ENCODE measurements around the gene ADCY5. TPM values are rescaled to one million over a fixed set of nuclear protein-coding genes. Genes with fewer than 3 reads are reported as not detected.
"Not testable (repeated sequence)": the region's sequence is repeated elsewhere in the genome, so short reads cannot be mapped to it uniquely, and the experiment has no call there.

ADCY5 gene
- polyA plus RNA-seq, 10 donors: 2.9 to 5.2 (median 3.8) TPM

DNA sequence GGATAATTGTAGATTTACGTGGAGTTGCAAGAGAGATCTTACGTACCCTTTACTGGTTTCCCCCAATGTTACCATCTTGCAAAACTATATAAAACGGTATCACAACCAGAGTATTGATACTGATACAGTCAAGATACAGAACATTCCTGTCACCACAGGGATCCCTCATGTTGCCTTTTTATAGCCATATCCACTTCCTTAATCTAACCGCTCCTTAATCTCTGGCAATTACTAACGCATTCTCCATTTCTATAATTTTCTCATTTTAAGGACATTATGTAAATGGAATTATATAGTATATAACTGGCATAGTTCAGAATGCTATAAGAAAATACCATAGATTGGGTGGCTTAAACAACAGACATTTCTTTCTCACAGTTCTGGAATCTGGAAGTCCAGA lies 186.0 kb downstream of the ADCY5 start:
- DNase-seq: no peak

DNA sequence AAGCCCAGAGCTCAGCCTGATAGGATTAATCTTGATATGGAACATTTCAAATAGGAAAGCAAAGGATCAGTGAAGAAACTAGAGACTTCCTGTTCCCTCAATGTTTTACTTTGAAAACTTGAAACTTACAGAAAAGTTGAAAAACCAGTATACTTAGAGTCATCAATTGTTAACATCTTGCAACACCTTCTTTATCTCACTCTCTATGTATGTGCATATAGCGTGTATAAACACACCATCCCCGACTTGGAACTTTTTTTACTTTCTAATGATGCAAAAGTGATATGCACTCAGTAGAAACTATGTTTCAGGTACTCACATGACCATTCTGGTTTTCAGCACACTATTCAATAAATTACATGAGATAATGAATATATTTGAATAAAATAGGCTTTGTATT lies 186.7 kb downstream of the ADCY5 start:
- no peak for DNase-seq

DNA sequence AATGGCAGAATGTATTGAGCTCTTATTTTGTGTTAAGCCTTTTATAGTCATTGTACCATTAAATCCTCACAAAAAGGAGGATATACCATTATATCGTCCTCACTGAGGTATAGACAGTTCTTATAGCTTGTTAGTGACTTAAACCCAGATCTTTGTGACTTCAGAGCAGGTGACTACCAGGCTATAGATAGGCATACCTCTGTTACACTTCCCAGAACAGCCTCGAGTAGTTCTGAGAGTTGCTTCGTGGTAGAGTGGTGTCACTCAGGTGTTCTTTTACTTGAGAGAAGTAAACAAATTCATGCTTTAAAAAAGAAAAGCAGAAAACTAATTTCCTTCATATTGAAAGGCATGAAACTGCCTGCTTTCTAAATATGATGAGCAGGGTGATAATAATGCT lies 187.2 kb downstream of the ADCY5 start:
- no peak for DNase-seq

DNA sequence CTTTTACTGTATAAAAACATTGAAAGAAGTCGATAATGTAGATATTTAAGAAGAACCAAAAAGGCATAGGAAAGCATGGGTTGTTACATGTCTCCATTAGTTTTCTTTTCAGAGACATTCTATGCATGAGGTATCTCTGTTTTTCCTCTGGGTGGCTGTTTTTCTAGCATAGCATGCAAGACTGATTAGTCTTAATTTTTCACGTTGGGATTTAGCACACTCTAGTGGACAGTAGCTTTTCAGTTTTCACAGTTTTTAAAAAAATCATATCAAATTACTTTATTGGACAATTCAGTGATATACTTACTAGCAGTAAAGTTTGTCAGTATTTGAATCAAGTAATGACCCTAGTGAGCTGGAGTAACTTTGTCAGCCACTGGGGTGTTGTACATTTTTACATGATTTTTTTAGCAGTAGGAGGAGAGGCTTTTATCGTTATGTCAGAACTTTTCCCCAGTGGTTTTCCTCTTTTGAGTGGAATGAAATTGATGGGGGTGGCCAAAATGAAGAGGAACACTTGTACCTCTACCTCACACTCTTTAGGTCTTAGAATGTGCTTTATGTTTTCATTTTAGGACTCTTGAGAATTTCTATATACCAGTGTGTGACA lies 190.0 kb downstream of the ADCY5 start:
- DNase-seq: peak; percentile 41 to 73 (median 47)

DNA sequence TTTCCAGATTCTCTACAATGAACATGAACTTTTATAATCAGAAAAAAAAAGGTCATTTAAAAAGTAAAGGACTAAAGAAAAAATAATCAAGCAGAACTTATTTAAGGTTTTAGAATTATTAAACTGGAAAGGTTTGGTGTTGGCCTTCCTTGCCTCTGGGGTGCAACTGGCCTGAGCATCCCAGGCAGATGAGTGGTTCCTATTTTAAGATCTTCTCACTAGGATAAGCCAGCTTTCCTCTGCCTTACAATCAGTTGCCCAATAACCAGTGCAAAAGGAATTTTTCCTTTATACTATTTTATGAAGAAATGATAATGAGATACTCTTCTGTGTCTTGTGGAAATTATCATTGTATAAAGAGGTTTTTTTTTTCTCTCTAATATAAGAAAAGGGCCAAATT lies 190.5 kb downstream of the ADCY5 start:
- no peak for DNase-seq

DNA sequence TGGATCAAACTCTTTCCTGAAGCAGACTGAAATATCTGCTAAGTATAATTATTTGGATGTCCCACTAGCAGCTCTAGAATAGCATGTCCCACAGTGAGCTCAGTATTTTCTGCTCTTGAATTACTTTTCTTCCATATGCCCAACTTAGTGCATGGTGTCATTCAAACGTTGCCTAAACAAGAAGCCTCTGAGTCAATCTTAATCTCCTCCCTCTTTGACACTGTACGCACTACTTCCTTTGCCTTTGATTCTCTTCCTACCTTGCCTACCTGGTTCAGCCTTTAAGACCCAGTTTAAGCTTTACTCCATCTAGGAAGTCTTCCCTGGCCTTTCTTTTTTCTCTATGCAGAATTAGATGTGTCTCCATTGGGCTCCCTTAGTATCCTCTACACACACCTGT lies 192.6 kb downstream of the ADCY5 start:
- DNase-seq: no peak

DNA sequence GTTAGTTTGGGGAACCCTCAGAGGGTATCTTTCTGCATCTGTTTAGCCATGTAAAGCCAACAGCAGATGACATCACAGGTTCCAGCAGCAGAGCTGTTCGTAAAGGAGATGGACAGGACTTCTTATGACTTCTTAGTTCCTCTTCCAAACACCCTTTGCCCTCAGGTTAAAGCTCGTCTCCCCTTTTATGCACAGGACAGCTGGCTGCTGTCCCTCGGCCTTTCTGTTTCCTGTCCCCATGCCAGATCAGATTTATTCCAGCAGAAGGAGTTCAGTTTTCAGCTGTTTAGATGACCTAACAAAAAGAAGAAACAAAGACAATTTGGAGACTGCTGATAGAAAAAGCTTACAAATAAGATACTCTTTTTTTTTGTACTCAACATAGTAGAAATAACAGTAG lies 202.0 kb downstream of the ADCY5 start:
- DNase-seq: peak; percentile 16 to 59 (median 42)

DNA sequence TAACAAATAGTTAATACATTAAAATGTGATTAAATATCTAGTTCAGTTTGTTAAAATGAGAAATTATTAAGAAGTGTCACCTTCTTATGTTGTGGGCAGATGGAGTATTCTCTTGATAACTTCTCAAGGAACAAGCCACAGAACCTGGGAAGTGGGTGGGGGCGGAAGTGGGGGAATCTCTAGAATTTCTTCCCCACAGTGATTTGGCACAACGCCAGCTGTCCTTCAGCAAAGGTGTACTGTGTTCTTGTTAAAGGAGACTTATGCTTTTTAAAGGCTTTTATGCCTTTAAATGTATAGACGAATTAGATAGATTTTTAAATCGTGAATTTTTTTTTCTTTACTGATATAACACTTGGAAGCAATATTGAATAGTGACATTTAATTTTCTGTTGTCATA lies 204.8 kb downstream of the ADCY5 start:
- no peak for DNase-seq

DNA sequence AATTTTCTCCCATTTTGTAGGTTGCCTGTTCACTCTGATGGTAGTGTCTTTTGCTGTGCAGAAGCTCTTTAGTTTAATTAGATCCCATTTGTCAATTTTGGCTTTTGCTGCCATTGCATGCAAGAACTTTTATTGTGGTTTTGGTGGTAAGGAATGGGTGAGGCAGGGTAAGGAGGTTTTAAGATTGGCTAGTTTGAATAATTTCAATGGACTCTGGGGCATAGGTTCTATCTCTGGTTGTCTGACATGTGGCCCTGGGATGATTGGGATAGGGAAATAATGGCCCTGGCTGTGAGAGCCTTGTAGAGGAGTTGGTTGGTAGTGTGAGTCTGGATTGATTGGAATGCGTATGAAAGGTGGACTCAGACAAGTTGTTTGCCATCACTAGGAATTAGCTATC lies 209.1 kb downstream of the ADCY5 start:
- DNase-seq: no peak

DNA sequence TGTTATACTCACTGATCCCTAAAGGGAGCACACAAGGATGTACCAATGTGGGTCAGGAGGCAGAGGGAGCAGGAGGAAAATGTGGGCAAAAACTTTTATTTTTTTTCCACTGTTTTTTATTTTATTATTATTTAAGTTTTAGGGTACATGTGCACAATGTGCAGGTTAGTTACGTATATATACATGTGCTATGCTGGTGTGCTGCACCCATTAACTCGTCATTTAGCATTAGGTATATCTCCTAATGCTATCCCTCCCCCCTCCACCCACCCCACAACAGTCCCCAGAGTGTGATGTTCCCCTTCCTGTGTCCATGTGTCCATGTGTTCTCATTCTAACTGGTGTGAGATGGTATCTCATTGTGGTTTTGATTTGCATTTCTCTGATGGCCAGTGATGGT lies 209.7 kb downstream of the ADCY5 start:
- DNase-seq: not testable (repeated sequence)

DNA sequence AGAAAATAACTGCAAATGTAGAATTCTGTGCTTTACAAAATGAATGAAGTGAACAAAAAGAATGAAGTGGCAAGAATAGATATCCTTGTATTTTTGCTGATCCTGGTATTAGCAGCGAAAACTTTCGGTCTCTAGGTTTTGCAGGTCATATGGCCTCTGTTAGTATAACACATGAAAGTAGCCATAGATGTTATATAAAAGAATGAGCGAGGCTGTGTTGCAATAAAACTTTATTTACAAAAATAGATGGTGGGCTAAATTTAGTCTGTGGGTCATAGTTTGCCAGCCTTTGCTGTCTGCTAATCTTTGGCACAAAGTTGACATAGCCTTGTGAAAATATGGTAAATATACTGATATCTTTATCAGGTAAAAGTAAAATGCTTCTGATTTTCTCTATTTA lies 212.0 kb downstream of the ADCY5 start:
- DNase-seq: no peak

Other genes with a start within 250 kb of the ADCY5 start
- gene SEC22A, start 247.1 kb downstream of the ADCY5 start, polyA plus RNA-seq (ENCODE audit: insufficient read length in 10 of 10): 10 to 100 TPM; 12.6 to 20.5 (median 15.7) TPM
- gene HACD2, start 136.0 kb upstream of the ADCY5 start, polyA plus RNA-seq (ENCODE audit: insufficient read length in 10 of 10): 10 to 100 TPM in 8 of 10 donors, 1 to 10 TPM in 2; 9.4 to 18.6 (median 13.7) TPM